CD1c-positive myeloid dendritic cell (primary cell): ENCODE measurements around the gene UBE2G2.

Experiments
- DNase-seq: peaks from one replicate; pipeline ENCODE4 v3.0.0-alpha.2; 2016; ENCODE audit errors: extremely low spot score

The UBE2G2 gene

DNA sequence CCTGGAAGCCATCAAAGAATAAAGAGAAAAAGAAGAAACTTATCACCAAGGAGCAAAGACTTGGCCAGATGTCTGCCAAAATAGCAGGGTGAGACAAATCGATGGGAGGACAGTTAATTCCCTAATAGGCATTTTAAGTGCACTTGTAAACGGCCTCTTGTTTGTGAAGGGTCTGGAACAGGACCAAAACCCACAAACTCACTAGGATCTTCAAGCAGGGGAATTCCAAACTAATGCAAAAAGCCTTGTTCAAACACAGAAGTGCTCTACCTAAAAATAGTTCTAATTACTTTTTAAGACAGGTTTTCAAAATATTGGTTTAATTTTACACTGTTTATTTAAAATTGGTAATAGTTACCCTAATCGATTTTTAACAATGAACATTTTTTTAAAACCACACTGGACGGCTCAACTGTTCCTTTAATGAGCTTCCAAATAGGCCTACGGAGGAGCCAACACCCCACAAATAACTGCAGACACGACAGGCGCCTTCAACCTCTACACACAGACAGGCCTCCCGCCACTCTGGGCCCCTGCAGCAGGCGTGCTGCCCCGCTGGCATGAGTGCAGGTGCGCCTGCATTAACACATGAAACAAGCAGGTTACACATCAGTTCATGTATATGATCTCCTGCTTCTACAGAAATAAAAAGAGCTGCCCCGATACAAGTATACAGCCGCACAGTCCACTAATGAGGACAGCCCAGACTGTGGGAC lies 15.8 kb downstream of the UBE2G2 start:
- DNase-seq: no peak

DNA sequence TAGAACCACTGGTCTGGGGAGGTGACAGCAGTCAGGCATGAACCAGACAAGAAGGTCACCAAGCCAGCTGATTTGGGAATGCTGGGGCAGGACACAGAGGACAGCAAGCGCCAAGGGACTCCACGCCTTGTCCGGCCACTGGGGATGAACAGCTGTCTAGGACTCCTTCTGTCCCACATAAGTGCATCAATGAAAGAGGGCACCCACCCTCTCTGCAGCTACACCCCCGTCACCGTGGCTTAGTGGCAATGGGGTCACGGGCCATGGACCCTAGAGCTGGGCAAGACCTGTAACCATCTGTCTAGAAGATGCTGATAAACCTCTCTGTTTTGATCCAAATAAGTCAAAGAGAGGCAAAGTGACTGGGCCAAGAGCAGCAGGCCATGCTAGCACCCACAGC lies 16.8 kb downstream of the UBE2G2 start:
- DNase-seq: no peak

DNA sequence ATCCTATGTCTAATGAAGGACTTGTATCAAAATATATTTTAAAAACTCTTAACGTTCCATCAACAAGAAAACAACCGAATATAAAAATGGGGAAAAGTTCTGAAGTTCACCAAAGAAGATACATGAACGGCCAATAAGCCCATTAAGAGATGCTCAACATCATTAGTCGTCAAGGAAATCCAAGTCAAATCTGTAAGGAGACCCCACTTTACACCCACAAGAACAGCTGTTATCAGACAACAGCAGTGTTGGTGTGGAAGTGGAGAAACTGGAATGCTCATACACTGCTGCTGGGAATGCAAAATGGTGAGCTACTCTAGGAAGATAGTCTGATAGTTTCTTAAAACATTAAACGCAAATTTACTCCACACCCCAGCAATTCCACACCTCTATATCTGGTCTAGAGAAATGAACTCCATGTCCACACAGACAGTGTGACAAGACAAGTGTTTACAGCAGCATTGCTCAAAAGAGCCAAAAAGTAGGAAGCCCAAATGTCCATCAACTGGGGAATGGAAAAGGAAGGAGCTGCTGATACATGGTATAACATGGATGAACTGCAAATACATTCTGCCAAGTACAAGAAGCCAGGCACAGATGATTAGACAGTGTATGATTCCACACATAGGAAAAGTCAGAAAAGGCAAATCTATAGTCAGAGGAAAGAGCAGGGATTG lies 18.5 kb downstream of the UBE2G2 start:
- no peak for DNase-seq

DNA sequence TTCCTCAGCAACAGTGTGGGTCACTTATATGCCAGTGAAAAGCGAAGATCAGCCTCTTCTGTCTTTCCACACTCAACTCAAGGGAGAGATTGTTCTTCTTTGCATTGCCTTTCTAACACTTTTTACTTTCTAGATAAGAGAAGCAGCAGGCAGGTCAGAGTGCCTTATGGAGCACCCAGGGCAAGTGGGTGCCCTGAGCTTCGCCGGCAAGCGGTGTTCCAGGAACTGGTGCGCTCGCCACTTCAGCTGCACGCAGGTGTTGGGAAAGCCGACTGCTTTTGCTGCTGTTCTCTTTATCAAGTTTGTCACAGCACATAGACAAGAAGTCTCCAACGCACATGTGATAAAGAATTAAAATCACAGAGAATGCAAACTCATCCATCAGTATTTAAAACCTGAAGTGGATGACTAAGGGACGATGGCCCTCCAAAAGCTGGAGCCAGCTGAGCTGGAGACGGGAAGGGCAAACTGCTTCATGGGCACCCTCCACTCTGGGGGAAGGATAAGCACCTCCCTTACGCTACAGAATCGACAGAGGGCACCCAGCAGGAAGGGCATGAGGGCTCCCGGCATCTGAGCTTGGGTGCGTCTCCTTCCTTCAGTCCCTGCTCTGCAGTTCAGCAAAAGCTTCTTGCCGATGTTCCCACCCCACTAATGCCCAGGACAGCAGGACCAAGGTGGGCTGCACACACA lies 20.7 kb downstream of the UBE2G2 start:
- no peak for DNase-seq

DNA sequence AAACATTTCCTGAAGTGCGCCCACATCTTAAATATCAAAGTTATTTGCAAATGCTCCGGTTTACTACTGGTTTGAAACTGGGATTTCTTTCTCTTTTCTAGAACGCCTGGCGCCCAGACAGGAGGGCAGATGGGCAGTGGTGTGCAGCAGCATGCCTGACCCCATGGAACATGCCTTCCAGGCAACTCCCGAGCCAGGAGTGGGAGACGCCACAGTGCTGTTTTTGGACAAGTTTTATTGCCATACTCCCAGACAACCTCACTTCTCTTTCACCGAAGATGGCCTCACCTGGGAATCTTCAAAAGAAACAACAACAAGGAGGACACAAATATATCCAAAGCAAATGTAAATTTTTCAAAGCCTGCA lies 21.5 kb downstream of the UBE2G2 start:
- no peak for DNase-seq

DNA sequence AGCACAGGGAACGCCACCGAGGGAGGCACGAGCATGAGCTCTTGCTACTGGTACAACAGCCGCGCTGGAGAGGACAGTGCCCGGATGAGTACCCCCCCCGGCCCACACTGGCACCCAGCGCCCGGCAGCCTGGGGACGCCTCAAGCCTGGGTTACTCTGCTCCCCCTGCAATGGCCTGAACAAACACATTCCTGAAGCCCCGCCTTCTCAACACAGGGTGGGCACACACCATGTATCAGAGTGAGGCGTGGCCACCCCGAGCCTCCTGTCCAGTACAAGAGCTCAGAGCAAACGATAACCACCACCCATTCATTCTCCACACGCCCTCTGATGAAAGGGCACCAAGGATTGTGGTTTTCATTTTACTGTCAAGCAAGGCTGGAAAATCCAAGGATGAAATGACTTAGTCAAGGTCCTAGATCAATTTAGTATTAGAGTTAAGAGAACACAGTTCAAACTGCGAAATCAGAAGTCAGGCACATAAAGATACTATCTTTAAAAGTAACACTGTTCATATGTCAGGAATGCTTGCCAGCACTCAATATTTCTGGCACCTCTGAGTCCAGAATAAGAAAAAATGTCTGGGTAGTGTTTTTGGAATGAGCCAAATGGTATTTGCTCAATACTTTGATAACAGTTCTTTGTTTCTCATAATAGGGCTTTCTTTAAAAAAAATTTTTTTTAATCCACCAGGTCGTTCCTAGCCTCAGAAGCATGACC lies 22.0 kb downstream of the UBE2G2 start:
- no peak for DNase-seq

DNA sequence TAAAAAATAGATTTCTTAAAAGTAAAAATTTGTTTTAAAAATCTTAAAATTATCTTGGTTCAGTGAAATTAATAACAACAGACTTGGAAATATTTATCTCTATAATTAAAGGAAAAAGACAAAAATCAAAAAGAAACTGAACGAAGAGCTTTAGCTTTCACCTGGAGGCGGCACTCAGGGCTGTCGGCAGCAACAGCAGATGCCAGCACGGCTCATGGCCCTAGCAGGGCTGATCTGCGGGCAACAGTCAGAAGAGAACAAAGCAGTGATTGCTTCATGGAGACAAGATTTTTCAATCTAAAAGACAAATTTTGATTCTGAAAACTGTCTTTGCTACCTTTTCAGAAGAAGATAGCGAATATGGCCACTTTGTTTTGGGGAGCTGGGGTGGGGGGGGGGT lies 22.6 kb downstream of the UBE2G2 start:
- DNase-seq: no peak

DNA sequence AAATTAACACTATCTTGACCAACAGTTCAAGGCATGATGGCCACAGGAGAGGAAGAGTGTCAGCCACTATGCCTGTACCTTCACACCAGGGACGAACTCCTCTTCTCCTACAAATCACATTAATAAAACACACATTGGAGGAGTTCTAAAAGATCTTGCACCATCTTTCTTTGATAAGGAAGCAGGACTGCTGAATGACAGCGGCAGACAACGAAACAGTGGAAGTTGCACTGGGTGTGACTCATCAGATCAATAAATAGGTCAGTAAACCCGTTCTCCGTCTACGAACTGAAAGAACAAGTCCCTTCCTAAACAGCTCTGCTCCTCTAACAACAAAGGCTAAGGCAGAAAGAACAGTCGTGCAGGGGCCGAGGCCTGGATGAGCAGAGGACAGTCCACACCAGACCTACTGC lies 23.1 kb downstream of the UBE2G2 start:
- no peak for DNase-seq

DNA sequence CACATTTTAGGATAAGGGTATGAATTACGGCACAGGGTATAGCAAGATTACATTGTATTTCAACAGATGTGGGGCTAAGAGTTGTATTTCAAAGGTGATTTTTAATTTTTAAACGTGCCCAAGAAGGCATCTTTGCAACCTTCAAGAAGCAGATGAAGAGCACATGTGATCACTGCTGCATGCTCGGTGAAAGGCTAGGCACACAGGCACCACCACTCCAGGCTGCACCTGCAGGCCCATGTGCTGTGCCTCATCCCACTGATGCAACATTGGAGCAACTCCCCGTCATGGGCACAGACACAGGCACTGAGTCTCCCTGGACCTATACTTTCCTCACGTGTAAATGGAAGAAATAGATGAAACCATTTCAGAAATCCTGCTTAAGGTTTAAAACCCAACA lies 23.5 kb downstream of the UBE2G2 start:
- no peak for DNase-seq

DNA sequence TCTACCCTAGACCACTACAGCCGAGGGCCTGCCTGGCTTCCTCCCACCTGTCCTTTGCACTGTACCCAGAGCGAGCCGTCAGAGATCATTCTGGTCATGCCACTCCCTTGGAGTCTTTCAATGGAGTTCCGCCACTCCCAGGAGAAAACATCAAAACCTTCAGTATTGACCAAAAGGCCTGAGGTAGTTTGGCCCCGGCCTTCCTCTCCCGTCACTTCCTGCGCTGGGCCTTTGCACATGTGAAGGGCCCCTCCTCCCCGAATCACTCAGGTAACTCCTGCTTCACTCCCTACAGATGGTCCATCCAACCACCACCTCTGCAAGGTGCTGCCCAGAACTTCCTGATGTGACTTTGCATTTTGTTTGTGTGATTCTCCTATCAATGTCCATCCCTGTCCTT lies 26.6 kb downstream of the UBE2G2 start:
- DNase-seq: no peak

DNA sequence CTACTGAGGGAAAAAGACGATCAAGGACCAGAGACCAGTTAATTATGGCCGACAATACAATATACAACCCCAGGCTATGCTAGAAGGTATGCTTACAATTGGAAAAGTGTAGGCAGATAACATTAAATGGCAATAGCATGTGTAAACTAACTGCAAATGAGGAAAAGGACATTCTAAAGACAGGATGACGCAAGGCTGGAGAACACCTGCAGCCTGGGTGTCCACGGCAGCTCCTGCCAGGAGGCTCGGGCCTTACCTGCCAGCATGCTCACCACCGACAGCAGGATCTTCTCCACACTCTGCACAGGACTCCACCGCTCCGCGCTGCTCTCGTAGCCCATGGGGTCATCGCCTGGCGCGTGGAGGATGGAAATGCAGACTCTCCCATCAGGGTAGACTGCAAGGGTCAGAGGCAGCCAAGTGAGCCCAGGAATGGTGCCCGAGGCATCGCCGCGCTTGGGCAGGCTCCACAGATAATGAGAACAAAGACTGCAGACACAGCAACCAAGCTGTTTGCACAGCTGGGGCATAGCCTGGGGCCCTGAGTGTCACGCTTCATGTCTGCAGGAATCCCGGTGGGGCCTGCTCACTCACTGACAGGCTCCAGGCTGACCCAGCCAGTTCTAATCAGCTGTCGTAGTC lies 28.2 kb downstream of the UBE2G2 start:
- DNase-seq: no peak

DNA sequence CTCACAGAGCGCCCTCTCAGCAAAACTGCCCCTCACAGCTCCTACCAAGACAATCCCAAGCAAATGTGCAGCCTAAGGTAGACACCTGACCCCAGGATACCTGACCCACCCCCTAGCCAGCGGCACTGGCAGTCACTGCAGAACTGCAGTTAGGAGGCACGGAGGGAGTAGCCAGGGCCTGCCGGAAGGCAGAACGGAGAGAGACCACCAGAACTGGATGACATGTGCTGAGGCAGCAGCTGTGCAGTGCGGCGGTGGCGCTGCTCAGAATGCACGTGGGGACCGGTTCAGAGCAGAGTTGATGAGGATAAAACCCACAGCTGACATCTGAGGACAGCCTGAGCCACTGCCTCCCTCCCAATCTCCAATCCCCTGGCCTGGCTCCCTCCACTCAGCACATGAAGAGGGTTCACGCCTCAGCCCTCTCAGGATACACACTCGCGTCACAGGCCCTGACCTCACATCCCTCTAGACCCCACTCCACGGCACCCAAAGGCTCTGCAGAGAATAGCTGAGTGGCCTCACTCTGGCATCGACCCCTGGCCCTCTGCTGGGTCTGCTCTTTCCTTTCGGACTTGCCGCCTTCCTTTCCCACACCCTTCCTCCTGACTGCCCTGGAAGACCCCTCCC lies 29.6 kb downstream of the UBE2G2 start:
- no peak for DNase-seq

DNA sequence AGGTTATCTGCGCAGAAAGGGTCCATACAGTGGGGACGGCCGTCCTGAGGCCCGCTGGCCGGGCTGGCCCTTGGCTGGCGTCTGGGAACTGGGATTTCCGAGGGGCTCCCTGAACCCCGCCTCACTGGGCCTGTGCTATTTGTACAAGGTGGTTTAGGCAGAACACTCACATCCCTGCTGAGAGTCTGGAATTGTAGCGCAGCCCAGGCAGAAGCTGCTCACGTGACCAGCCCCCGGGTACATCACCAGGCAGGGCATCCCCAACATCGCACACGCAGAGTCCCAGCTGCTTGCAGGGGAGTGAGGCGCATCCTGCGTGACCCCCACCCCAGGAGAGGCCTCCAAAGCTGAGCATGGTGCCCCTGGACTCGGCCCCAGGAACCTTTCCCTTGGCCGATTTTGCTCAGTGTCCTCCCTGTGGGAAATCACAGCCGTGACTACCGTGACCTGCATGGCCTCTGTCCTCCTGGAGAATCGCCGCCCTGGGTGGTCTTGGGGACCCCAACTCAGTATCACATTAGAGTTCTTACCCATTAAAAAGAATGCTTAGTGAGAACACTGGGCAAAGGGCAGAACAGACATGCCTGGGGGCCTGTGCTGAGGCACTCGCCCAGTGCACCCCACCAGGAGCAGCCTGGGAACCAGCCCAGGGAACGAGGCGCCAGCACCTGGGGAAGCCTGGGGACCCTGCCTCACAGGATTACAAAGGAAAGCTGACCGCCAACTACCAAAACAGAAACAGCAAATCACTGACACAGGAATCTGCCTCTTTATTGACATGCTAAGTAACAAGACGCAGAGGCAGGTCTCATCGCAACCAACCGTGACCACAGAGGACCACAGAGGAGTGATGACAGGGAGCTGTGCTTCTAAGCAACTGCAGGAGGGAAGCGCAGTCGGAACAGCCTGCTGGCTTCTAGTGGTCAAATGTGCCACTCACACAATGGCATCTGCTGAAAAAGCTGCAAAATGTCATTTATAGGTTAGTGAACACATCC lies 33.5 kb downstream of the UBE2G2 start:
- no peak for DNase-seq

DNA sequence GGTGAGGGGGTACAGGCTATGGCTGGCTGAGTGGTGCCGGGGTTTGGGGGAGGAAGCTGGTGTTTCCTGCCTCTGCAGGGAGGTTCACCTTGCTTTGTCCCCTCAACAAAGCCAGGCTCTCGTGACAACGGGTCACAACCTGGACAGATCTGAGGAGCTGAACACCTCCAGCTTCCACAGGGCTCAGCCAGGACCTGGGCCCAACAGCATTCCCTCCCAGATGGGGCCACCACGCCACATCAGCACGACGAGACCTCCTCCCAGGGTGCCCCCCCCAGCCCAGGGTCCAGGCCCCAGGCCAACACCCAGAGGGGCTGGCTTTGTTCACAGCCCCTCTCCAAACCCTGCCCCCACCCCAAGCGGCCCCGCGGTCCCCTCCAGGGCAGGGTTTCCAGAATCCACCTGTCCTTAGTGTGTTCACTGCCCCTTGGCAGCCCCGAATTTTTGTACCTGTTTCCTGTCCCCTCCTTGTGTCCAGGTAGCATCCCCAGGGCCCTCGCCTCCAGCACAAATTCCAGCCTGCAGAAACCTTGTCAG lies 34.7 kb downstream of the UBE2G2 start:
- DNase-seq: no peak

DNA sequence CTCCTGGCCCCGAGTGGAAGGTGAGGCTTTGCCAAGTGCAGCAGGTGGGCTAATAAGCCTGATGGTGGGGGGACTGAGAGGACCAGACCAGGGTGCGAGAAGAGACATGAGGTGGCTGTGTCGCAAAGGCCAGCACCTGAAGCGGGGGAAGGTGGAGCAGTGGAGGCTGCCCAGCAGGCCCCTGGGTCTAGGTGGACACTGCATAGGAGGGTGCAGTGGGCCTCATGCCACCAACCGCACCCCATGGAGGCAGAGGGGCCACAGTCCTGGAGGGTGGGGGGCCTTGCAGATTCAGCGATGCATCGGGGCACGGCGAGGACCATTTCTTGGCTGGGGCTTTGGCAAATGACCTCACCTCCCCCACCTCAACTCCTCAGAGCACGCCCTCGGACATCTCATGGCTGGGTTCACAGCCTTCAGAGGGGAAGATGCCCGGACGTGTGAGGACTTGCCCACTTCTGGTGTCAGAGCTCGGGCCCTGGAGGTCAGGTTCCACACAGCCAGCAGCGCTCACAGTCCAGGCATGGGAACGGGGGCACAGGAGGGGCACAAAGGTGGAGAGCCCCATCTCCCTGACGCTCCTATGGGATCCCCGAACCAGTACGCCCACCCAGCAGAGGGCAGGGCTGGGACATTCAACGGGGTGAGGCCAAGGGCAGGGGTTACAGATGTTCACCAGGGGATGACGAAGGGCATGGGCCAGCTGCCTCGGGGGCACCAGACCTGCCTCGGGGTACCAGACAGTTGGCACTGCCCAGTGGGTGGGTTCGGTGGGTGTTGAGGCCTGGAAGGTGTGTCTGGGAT lies 35.4 kb downstream of the UBE2G2 start:
- no peak for DNase-seq

DNA sequence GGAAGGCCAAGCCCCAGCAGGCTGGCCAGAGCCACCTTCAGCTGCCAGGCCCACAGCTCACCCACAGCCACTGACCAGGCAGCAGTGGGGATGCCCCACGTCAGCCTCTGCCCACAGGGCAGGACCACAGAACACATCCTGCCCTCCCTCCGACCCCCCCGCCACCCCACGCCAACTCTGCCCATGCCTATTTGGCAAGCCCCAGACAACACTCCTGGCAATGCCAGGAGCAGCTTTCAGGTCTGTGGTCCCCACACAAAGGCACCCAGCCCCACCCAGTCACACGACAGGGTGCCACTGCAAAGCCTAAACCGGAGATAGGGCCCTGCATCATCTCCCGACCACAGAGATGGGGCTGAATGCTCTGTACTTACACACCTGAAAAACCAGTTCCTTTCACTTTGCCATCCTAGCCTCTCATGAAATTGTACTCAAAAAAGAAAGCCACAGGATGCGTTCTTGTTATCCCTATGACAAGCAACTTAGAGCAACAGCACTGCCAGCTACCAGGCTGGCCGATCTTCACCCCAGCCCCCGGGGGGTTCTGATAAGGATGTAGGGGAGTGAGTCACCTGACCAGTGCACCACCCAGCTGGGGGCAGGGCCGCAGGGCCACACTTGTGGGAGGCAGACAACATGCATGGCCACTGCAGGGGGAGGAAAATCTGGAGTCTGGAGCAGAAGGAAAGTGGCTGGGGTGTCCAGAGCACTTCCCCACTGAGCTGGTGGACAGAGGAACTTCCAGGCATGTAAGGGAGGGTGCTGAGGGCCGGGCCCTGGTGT lies 36.2 kb downstream of the UBE2G2 start:
- DNase-seq: no peak

DNA sequence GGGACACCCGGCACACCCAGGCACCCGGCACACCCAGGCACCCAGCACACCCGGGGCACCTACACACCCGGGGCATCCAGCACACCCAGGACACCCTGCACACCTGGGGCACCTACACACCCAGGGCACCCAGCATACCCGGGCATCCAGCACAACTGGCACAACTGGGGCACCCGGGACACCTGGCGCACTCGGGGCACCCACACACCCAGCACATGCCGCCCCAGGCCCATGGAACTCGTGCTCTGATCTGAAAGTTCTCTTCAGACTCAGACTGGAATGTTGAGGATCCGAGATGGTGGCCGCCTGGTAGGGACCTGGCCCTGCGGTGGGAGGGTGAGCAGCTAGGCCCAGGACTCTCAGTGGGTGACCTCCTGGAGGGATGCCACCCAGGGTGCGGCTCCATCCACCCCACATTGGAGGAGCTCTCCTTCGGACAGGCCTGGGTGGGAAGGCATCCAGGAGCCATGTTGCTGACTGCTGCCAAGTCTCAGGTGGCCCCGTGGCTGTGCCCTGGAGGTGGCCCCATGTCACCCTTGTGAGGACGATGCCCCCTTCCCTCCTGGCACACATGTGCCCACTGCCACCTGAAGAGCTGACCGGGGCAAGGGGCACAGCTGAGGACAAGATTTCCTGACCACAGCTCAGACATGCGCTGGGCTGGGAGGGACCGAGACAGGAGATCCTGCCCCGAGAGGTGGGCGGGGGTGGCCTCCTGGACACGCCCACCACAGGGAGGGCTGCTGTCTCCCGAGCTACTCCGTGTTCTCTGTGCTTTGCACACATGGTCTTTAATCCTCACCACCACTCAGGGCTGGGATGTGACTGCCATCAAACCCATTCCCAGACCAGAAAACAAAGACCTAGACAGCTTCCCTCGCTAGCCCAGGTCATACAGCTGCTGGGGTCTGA lies 37.0 kb downstream of the UBE2G2 start:
- no peak for DNase-seq
